ENCODE data around the gene CFAP410. TPM values are rescaled to one million over a fixed set of nuclear protein-coding genes. Genes with fewer than 3 reads are reported as not detected.

The CFAP410 gene
- total RNA-seq, 3 donors from 2014 or later (not counting 1 experiment from before 2014, with no cell fraction given) = 43.6 to 47.4 (median 46.7) TPM

DNA sequence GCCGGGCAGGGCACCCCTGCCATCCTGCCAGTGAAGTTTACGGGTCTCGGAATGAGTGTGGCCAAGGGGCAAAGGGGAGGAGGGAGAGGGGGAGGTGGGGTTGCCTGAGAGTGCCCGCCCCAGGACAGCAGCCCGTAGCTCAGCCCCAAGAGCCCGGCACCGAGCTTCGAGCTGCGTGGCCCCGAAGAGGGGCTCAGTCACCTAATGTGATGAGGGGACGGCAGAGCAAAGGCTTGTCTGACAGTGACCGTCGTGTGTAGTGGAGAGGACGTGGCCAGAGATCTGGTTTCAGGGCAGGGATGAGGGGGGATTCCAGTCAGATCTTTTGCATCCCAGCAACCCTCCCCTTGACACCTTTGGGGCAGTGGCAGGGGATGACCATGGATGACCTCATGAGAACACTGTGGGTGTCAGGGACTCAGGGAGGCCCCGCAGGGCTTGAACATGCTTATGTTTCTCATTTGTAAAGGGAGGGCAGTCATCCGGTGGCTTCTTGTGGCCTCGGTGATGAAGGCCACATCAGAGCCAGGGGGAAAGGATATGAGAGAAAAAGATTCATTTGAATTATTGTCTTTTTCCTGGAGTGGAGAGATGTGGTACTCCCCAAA lies 13.2 kb upstream of the CFAP410 start:
- Mint-ChIP-seq H3K27ac (peak overlapping the region; percentile 73 to 89), H3K27me3 (ENCODE audit: low read depth in 2 of 2) (peaks cover 0 to 15% of the 10 kb centered on the region in 2 donors), H3K9me3 (no peaks in the 10 kb centered on the region), H3K36me3 (no peaks in the 10 kb centered on the region), H3K4me3 (peak overlapping the region; percentile 95), H3K4me1 (peaks cover 52 to 56% of the 10 kb centered on the region in 2 donors)
- Histone ChIP-seq H3K9me3 (ENCODE audit: control insufficient read depth, insufficient read depth, low read length) (no peaks in the 10 kb centered on the region), H3K4me1 (ENCODE audit: control insufficient read depth, insufficient read depth, low read length) (peaks cover 58% of the 10 kb centered on the region), H3K27ac (ENCODE audit: low read length) (peak overlapping the region; percentile 6), H3K27me3 (ENCODE audit: control insufficient read depth, insufficient read depth, low read length) (peaks cover 16% of the 10 kb centered on the region), H3K36me3 (ENCODE audit: control insufficient read depth, insufficient read depth, low read length) (peaks cover 9% of the 10 kb centered on the region), H3K4me3 (ENCODE audit: low read length) (no peak overlapping the region)
- TF ChIP-seq, protein P1, sequence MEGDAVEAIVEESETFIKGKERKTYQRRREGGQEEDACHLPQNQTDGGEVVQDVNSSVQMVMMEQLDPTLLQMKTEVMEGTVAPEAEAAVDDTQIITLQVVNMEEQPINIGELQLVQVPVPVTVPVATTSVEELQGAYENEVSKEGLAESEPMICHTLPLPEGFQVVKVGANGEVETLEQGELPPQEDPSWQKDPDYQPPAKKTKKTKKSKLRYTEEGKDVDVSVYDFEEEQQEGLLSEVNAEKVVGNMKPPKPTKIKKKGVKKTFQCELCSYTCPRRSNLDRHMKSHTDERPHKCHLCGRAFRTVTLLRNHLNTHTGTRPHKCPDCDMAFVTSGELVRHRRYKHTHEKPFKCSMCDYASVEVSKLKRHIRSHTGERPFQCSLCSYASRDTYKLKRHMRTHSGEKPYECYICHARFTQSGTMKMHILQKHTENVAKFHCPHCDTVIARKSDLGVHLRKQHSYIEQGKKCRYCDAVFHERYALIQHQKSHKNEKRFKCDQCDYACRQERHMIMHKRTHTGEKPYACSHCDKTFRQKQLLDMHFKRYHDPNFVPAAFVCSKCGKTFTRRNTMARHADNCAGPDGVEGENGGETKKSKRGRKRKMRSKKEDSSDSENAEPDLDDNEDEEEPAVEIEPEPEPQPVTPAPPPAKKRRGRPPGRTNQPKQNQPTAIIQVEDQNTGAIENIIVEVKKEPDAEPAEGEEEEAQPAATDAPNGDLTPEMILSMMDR (IDR thresholded peaks at IDR 0.05) = no peak
- no peak for DNase-seq
- intact Hi-C loops (cut with micrococcal nuclease) = no loop called here
- WGBS (ENCODE audit: insufficient coverage) = 72% methylated on average over 17 of the region's 17 CpGs
- ATAC-seq = peak in 2 of 3 donors; percentile 53 to 58

DNA sequence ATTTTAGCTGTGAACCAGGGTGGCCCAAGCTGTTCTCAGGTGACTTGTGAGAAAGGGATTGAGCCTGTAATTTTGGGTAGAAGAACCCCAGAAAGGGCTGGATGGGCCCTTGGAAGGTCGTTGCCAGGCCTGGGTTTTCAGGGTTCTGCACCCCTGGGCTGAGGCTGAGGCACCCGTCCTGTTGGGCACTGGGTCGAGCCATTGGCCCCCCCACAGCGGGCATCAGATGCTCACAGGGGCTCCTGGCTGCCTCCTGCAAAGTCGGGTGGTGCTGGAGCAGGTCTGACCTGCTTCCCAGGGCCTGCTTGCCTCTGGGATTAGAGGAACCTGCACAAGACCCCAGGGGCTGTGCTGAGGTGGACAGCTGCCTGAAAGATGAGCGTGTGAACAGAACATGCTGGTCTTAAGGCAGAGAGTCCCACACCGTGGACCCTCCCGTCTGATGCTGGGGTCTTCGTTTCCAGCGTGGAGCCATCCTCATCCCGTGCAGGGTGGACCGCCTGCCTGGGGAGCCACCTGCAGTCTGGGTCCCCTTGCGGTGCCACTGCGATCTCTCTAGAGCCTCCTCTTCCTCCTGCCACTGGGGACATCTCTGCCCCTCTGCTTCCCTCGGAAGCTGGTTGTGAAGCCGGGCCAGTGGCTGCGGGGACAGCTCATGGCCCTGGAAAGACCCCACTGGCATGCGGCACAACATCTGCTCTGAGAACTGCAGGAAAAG lies 12.5 kb upstream of the CFAP410 start:
- no peak for DNase-seq
- Histone ChIP-seq H3K4me1 (ENCODE audit: control insufficient read depth, insufficient read depth, low read length) (peaks cover 58% of the 10 kb centered on the region), H3K4me3 (ENCODE audit: low read length) (no peak overlapping the region), H3K27me3 (ENCODE audit: control insufficient read depth, insufficient read depth, low read length) (peaks cover 16% of the 10 kb centered on the region), H3K36me3 (ENCODE audit: control insufficient read depth, insufficient read depth, low read length) (peaks cover 4% of the 10 kb centered on the region), H3K9me3 (ENCODE audit: control insufficient read depth, insufficient read depth, low read length) (no peaks in the 10 kb centered on the region), H3K27ac (ENCODE audit: low read length) (no peak overlapping the region)
- H3K36me3 Mint-ChIP-seq = no peaks in the 10 kb centered on the region
- peaks cover 46 to 56% of the 10 kb centered on the region in 2 donors for H3K4me1 Mint-ChIP-seq
- H3K27ac Mint-ChIP-seq = peak overlapping the region in 1 of 2 donors; percentile 89
- H3K9me3 Mint-ChIP-seq = no peaks in the 10 kb centered on the region
- intact Hi-C loops (cut with micrococcal nuclease) = no loop called here
- H3K4me3 Mint-ChIP-seq = peak overlapping the region; percentile 47
- WGBS (ENCODE audit: insufficient coverage) = 94% methylated on average over 18 of the region's 18 CpGs
- peaks cover 0 to 15% of the 10 kb centered on the region in 2 donors for H3K27me3 Mint-ChIP-seq (ENCODE audit: low read depth in 2 of 2)
- ATAC-seq = no peak
- TF ChIP-seq, protein P1 (IDR thresholded peaks at IDR 0.05) = no peak

DNA sequence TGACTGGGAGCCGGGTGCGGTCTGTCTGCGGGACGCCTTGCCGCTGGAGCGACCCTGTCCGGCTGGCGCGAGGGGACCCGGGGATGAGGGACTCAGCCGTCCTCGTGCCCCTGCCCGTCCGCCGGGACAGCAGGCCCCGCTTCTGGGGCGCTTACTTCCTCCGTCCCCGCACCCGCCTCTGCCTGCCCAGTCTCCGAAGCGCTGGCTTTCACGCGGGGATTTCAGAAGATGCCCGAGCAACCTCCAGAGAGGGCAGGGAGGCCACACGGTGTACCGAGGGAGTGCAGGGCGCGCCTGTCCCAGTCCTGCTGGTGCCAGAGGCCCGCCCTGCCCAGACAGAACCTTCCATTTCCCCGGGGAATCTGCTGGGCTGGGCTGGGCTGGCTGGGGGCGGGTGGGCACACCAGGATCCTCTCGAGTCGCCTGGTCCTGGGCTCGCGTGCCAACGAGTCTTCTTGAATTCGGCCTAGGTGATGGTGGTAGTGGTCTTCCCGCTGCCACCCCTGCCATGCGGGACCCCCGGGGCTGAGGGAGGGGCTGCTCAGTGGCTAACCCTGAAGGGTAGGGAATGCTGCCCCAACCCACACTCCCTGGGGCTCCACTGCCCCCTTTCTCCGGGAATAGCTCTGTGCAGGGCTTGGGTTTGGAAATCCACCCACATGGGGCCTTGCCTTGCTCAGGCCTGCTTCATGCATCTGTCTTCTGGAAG lies 11.7 kb upstream of the CFAP410 start:
- intact Hi-C loops (cut with micrococcal nuclease) = no loop called here
- Mint-ChIP-seq H3K9me3 (no peaks in the 10 kb centered on the region), H3K4me3 (peak overlapping the region; percentile 47), H3K27me3 (ENCODE audit: low read depth in 2 of 2) (peaks cover 0 to 15% of the 10 kb centered on the region in 2 donors), H3K4me1 (peaks cover 39 to 51% of the 10 kb centered on the region in 2 donors), H3K27ac (no peak overlapping the region), H3K36me3 (no peaks in the 10 kb centered on the region)
- no peaks in the 10 kb centered on the region for H3K9me3 ChIP-seq (ENCODE audit: control insufficient read depth, insufficient read depth, low read length)
- no peak overlapping the region for H3K27ac ChIP-seq (ENCODE audit: low read length)
- no peak overlapping the region for H3K4me3 ChIP-seq (ENCODE audit: low read length)
- TF ChIP-seq, protein P1 (IDR thresholded peaks at IDR 0.05) = no peak
- ATAC-seq (no peak), DNase-seq (no peak)
- H3K4me1 ChIP-seq (ENCODE audit: control insufficient read depth, insufficient read depth, low read length) = peaks cover 58% of the 10 kb centered on the region
- H3K27me3 ChIP-seq (ENCODE audit: control insufficient read depth, insufficient read depth, low read length) = peaks cover 16% of the 10 kb centered on the region
- H3K36me3 ChIP-seq (ENCODE audit: control insufficient read depth, insufficient read depth, low read length) = peaks cover 2% of the 10 kb centered on the region
- WGBS (ENCODE audit: insufficient coverage) = 53% methylated on average over 42 of the region's 42 CpGs
